BLaER1 (cell line): ENCODE measurements around the gene APBA2.

Source experiments
- H3K27ac ChIP-seq: shearing (Covaris generic); formaldehyde crosslinking; 2 replicates; pipeline ENCODE4 v1.8.1; 2022
- H3K27me3 ChIP-seq: shearing (Covaris generic); formaldehyde crosslinking; 2 replicates; pipeline ENCODE4 v1.8.1; 2022
- H3K36me3 ChIP-seq: shearing (Covaris generic); formaldehyde crosslinking; 2 replicates; pipeline ENCODE4 v1.8.1; 2022
- H3K4me1 ChIP-seq: shearing (Covaris generic); formaldehyde crosslinking; 2 replicates; pipeline ENCODE4 v1.8.1; 2022
- H3K4me2 ChIP-seq: shearing (Covaris generic); formaldehyde crosslinking; 2 replicates; pipeline ENCODE4 v1.8.1; 2022
- H3K4me3 ChIP-seq: shearing (Covaris generic); formaldehyde crosslinking; 2 replicates; pipeline ENCODE4 v1.8.1; 2022
- H3K9ac ChIP-seq: shearing (Covaris generic); formaldehyde crosslinking; 2 replicates; pipeline ENCODE4 v1.8.1; 2022
- H3K9me3 ChIP-seq: shearing (Covaris generic); formaldehyde crosslinking; 2 replicates; pipeline ENCODE4 v1.8.1; 2022
- H4K20me1 ChIP-seq: shearing (Covaris generic); formaldehyde crosslinking; 2 replicates; pipeline ENCODE4 v1.8.1; 2022
- Cebpa-rat ChIP-seq: shearing (Covaris generic); IDR thresholded peaks from 2 replicates; pipeline ENCODE4 v1.8.1; 2022

APBA2 gene

GRCh38 chr15:28914046-28914445, 28.3 kb downstream of the APBA2 start:
- no peak overlapping the region for H3K9ac ChIP-seq
- no peaks in the 10 kb centered on the region for H3K27me3 ChIP-seq
- H3K36me3 ChIP-seq = no peaks in the 10 kb centered on the region
- no peak overlapping the region for H3K4me3 ChIP-seq
- peaks cover 53% of the 10 kb centered on the region for H4K20me1 ChIP-seq
- no peaks in the 10 kb centered on the region for H3K9me3 ChIP-seq
- peaks cover 49% of the 10 kb centered on the region for H3K4me1 ChIP-seq
- TF ChIP-seq Cebpa-rat = no peak
- peak overlapping the region; percentile 34 for H3K4me2 ChIP-seq
- no peak overlapping the region for H3K27ac ChIP-seq

GRCh38 chr15:28914483-28915023, 28.8 kb downstream of the APBA2 start:
- Histone ChIP-seq H3K9ac (no peak overlapping the region), H3K9me3 (no peaks in the 10 kb centered on the region), H3K27me3 (no peaks in the 10 kb centered on the region), H3K36me3 (no peaks in the 10 kb centered on the region), H3K4me3 (no peak overlapping the region), H4K20me1 (peaks cover 58% of the 10 kb centered on the region), H3K27ac (no peak overlapping the region), H3K4me1 (peaks cover 54% of the 10 kb centered on the region), H3K4me2 (peak overlapping the region; percentile 34)
- TF ChIP-seq Cebpa-rat = no peak

GRCh38 chr15:28915041-28915810, 29.5 kb downstream of the APBA2 start:
- no peak overlapping the region for H3K9ac ChIP-seq
- no peak overlapping the region for H3K27ac ChIP-seq
- peaks cover 61% of the 10 kb centered on the region for H3K4me1 ChIP-seq
- H4K20me1 ChIP-seq = peaks cover 62% of the 10 kb centered on the region
- no peaks in the 10 kb centered on the region for H3K9me3 ChIP-seq
- H3K4me2 ChIP-seq = no peak overlapping the region
- no peaks in the 10 kb centered on the region for H3K27me3 ChIP-seq
- H3K4me3 ChIP-seq = no peak overlapping the region
- TF ChIP-seq Cebpa-rat = no peak
- no peaks in the 10 kb centered on the region for H3K36me3 ChIP-seq

- no peak for TF ChIP-seq Cebpa-rat
- H3K27ac ChIP-seq = no peak overlapping the region
- no peaks in the 10 kb centered on the region for H3K36me3 ChIP-seq
- peaks cover 64% of the 10 kb centered on the region for H4K20me1 ChIP-seq
- H3K9ac ChIP-seq = no peak overlapping the region
- no peaks in the 10 kb centered on the region for H3K9me3 ChIP-seq
- H3K27me3 ChIP-seq = no peaks in the 10 kb centered on the region
- no peak overlapping the region for H3K4me3 ChIP-seq
- H3K4me2 ChIP-seq = no peak overlapping the region
- peaks cover 67% of the 10 kb centered on the region for H3K4me1 ChIP-seq
These were observed 30.2 kb downstream of the APBA2 start for GRCh38 chr15:28915935-28916334.

- peaks cover 63% of the 10 kb centered on the region for H4K20me1 ChIP-seq
- peaks cover 9% of the 10 kb centered on the region for H3K36me3 ChIP-seq
- peak overlapping the region; percentile 40 for H3K4me2 ChIP-seq
- TF ChIP-seq Cebpa-rat = no peak
- no peaks in the 10 kb centered on the region for H3K27me3 ChIP-seq
- H3K9me3 ChIP-seq = no peaks in the 10 kb centered on the region
- H3K4me3 ChIP-seq = no peak overlapping the region
- H3K9ac ChIP-seq = no peak overlapping the region
- peaks cover 73% of the 10 kb centered on the region for H3K4me1 ChIP-seq
- no peak overlapping the region for H3K27ac ChIP-seq
These were observed 32.0 kb downstream of the APBA2 start for GRCh38 chr15:28917791-28918140.

GRCh38 chr15:28918141-28918983, 32.6 kb downstream of the APBA2 start:
- Histone ChIP-seq H3K4me2 (peak overlapping the region; percentile 72), H4K20me1 (peaks cover 57% of the 10 kb centered on the region), H3K4me3 (no peak overlapping the region), H3K27ac (no peak overlapping the region), H3K27me3 (no peaks in the 10 kb centered on the region), H3K4me1 (peaks cover 71% of the 10 kb centered on the region), H3K9me3 (no peaks in the 10 kb centered on the region), H3K36me3 (peaks cover 11% of the 10 kb centered on the region), H3K9ac (no peak overlapping the region)
- TF ChIP-seq Cebpa-rat = no peak

GRCh38 chr15:28919201-28919635, 33.4 kb downstream of the APBA2 start:
- Histone ChIP-seq H3K4me1 (peaks cover 69% of the 10 kb centered on the region), H3K9me3 (no peaks in the 10 kb centered on the region), H4K20me1 (peaks cover 49% of the 10 kb centered on the region), H3K27ac (peak overlapping the region; percentile 44; the same call in 1 of the 2 replicates), H3K9ac (no peak overlapping the region), H3K4me3 (no peak overlapping the region), H3K36me3 (peaks cover 11% of the 10 kb centered on the region), H3K4me2 (peak overlapping the region; percentile 72), H3K27me3 (no peaks in the 10 kb centered on the region)
- TF ChIP-seq Cebpa-rat = no peak

GRCh38 chr15:28919679-28920655, 34.2 kb downstream of the APBA2 start:
- Histone ChIP-seq H3K4me1 (peaks cover 63% of the 10 kb centered on the region), H4K20me1 (peaks cover 43% of the 10 kb centered on the region), H3K4me2 (peak overlapping the region; percentile 72), H3K27me3 (no peaks in the 10 kb centered on the region), H3K27ac (peak overlapping the region; percentile 44), H3K9ac (no peak overlapping the region), H3K36me3 (peaks cover 11% of the 10 kb centered on the region), H3K9me3 (no peaks in the 10 kb centered on the region), H3K4me3 (no peak overlapping the region)
- TF ChIP-seq Cebpa-rat = no peak

- Histone ChIP-seq H4K20me1 (peaks cover 43% of the 10 kb centered on the region), H3K4me1 (peaks cover 63% of the 10 kb centered on the region), H3K4me3 (no peak overlapping the region), H3K27me3 (no peaks in the 10 kb centered on the region), H3K36me3 (peaks cover 11% of the 10 kb centered on the region), H3K9ac (no peak overlapping the region), H3K4me2 (peak overlapping the region; percentile 72), H3K27ac (no peak overlapping the region), H3K9me3 (no peaks in the 10 kb centered on the region)
- no peak for TF ChIP-seq Cebpa-rat
These were observed 35.1 kb downstream of the APBA2 start for GRCh38 chr15:28920781-28921331.
